Uterine smooth muscle cell (primary cell): ENCODE data around the gene KCNMB1. TPM values are rescaled to one million over a fixed set of nuclear protein-coding genes. Genes with fewer than 3 reads are reported as not detected.

Experiments
- total RNA-seq: library from RNA; depleted of rRNA; stranded (reverse); fragments of >200 nt; gene quantifications from 2 replicates; pipeline ENCODE4 v1.2.3, GENCODE V29; 2014

KCNMB1 gene, protein sequence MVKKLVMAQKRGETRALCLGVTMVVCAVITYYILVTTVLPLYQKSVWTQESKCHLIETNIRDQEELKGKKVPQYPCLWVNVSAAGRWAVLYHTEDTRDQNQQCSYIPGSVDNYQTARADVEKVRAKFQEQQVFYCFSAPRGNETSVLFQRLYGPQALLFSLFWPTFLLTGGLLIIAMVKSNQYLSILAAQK
- under 0.01 TPM in 1 of 2 replicates, not detected in the other for total RNA-seq

DNA sequence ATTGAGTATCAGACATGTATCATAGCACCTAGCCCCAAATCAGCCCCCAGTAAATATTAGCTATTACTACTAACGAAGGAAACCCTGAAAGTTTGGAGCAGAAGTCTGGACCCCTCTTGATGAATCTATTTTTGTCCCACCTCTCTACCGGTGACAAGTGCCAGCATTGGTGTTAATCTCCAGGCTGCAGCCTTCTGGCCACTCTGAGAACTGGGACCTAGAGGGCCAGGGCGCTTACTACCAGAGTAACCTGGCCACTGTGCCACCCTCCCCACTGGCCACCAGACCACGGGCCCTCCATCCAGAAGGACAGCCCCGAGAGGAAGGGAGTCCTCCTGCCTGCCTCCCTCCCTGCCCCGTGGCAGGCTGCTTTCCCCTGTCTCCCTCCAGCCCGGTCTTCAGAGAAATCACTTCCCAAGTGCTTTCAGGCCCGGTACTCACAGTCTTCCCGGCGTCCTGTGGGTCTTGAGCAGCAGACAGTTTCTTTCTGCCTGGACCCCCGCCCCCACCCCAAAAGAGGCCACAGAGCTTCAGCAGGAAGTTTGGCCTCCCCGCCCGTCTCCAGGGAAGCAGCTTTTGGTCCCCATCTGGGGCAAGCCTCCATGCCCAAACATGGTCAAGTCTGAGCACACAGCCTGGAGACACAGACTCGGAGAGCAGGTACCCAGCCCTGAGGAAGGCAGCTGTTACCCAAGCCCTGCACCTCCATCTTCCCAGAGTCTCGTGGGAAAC is at the start of gene KCNMB1:
Gene KCNMB1, minus strand, starts transcription at position 550 of the 732 bp plus-strand sequence. CDS start 3,920 bp downstream, outside the sequence.

Other genes with a start within 250 kb of the KCNMB1 start
- not detected in 2 replicates for gene C5orf58, start 156.4 kb downstream of the KCNMB1 start, total RNA-seq
- 0.25 TPM in 1 of 2 replicates, not detected in the other for gene LCP2, start 91.6 kb downstream of the KCNMB1 start, total RNA-seq
- not detected in 2 replicates for gene KCNIP1, start 114.7 kb upstream of the KCNMB1 start, total RNA-seq